SK-N-DZ (cell line): ENCODE measurements around the gene XRCC4. TPM values are rescaled to one million over a fixed set of nuclear protein-coding genes. Genes with fewer than 3 reads are reported as not detected.
"Not testable (repeated sequence)": the region's sequence is repeated elsewhere in the genome, so short reads cannot be mapped to it uniquely, and the experiment has no call there.

Experiments
- DNase-seq: peaks from one replicate; pipeline ENCODE4 v3.0.0-alpha.2; 2015; ENCODE audit warnings: low spot score
- polyA plus RNA-seq, 2 experiments: library from polyadenylated mRNA; depleted of rRNA; stranded (reverse); fragments of >200 nt; gene quantifications; 2 replicates each; pipeline ENCODE4 v1.2.3, GENCODE V29; 2014

Gene XRCC4
- 26.7 and 31.3 TPM in 2 replicates for polyA plus RNA-seq (2014; cell fraction: cytosol; rRNA removed)
- polyA plus RNA-seq (2014; cell fraction: nucleus; rRNA removed): 14.2 and 28.0 TPM in 2 replicates

DNA sequence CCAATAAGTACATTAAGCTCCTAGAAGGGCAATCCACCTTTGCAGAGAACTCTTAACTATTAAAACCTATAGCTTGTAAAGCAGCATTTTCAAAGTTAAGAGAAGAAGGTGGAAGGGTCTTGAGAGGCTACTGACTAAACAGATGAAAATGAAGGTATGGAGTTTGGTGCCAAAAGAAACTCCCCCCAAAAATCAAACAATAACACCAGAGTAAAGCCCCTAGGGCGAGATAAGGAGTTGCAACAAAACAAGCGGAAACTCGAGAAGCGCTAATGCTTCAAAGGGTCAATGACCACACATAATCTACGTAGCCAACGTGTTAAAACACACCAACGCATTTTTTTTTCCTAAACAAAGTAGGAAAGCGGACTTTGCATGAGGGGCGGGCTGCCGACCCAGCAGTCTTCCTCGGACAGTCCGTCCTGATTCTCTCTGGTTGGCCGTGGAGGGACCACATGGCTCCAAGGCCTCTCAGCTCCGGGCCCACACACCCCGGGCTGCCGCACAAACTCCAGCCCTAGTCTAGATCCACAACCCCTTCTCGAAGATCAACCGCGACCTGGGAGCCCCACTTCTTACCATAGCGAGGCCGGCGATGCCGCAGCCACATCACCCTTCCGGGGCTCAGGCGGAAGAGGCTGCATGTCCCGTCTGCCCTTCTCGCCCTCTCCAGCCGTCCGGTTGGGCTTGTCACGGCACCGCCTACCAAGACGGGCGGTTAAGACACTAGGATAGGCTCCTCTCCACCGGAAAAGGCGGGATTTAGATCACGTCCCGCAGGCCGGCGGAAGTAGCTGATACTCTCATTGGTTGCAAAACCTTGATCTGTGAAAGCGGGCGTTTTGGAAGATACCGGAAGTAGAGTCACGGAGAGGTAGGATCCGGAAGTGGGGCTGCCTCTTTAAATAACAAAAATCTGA lies at the start of gene XRCC4, which contains the start of gene TMEM167A:
XRCC4 (plus strand) TSS at position 806 of the 920 bp plus-strand sequence. CDS start 27,373 bp downstream, outside the sequence.
TMEM167A (minus strand) TSS at position 653 of the 920 bp plus-strand sequence; CDS start at position 582, 71 bp downstream.
- DNase-seq: peak; percentile 99

DNA sequence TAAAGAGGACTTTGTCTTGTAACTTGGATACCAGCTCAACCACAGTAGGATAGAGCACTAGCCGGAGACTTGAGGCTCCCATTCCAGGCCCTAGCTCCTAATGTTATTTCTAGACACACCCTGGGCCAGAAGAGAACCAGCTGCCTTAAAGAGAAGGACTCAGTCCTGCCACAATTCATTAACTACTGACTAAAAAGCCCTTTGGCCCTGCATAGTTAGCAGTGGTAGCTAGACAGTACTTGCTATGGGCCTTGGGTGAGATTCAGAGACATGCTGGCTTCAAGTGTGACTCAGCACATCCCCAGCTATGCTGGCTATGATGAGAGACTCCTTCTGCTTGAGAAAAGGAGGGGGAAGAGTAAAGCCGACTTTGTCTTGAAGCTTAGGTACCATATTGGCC lies 47.4 kb upstream of the XRCC4 start:
- no peak for DNase-seq

DNA sequence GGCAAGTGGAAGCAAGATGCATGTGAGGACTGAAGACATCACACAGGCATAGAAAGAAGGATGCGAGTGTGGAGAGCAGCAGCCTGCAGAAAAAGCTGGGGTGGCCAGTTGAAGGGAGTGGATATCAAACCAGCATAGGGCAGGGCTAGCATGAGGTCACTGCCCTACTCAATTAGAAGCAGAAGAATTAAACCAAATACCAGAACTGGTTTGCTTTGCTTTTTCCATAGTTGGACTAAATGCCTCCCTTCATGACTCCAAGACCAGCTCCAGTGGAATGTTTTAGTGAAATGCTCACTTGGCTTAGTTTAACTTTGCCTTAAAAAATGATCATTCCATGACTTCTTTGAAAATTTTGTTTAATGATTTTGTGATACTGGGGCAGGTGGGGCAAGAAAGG lies 46.0 kb upstream of the XRCC4 start:
- DNase-seq: no peak

DNA sequence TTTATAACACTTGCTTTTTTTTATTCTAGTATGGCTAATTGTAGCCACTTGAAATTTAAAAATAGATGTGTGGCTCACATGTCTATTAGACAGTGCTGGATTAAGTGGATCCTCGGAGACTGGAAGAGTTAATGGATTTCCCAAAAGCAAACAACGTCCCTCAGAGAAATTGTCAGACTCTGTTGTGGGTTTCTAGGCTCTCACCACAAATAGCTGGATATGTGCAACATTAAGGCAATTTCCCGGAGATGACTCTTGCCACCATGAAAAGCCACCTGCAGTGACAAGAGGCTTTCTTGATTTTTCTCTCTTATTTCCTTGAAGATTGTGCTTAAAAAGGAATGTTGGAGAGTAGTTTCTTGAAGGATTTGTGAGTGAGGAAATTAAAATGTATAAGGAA lies 43.3 kb upstream of the XRCC4 start:
- DNase-seq: no peak

DNA sequence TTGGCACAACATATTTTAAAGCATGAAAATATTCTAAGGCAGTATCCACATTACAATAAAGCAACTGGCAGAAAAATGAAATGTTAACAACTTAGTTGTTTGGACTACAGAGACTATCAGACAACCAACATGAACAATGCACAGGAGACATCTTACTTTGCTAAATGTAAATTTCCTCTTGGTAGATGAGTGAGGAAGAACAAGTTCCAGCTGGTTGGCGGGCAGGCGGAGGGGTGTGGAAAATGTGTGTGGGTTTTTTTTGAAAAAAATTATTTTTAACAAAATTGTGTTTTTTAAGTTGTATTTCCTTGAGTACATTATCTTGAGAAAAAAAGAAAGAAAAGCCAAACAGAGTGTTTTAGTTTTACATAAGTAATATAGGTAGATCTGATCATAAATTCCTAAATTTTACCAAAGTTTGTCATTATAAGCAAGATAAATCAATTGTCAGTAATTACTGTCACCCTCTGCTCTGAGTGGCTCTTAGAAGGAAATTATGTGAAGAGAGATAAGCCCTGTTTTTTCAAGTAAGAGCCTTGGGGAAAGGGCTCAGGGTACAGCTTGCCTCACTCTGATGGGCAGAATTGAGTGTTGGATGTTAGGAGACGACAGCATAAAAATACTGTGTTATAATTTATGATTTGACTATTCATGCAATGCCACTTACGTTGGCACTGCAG lies 42.7 kb upstream of the XRCC4 start:
- peak; percentile 50 for DNase-seq

DNA sequence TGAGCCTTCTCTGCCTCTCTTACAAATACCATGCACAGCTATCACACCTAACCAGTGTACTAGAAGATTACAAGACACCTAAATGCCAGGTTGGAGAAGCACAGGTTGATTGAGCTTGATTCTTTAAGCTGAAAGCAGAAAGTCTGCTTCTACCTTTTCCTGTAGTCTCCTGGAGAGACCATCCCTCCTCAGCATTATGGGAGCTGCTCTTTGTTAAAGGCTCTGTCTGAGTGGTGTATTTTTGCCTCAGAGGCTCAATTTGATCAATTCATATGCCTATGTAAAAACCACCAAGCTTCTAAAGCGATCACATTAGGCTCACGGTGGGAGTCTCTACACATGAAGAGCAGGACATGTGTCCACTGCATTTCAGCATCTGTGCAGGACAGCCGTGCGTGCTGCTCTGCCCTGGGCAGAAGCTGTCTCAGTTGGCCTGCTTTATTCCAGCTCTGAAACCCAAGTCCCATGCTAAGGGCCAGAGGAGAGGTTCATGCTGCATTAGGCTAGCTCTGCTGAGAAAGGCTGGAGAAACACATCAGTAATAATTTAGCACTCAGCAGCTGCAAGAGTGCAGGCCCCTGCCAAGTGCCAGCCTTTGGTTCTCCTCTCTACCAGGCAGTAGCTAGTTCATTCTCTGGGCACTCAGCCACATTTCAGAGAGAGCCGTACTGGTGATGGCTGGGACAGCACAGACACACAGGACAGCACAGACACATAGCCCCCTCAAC lies 41.8 kb upstream of the XRCC4 start:
- DNase-seq: peak; percentile 61

DNA sequence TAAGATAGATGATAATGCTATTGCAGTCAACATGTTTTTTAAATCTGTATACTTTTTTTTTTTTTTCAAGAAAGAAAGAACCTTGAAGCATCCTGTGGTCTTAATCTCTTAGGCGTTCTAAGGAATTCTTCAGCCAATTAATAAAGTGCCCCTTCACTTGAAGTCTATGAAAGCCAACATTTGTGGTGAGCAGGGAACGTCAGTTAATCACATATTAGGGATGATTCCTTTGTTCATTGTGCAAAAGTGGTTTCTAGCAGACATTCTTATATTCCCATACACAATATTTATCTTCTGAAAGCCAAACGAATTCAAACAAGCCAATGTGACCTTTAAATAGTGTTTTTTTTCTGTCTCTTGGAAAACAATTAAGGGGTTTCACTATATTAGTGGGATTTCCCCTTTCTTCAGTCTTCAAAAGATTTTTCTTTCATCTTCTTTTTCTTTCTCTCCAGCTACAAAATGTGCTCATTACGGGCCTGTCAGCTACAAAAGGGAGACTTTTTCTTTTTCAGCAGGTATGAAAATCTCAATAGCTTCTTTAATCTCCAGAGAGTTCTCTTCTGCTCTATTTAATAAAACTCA lies 40.3 kb upstream of the XRCC4 start:
- DNase-seq: no peak

DNA sequence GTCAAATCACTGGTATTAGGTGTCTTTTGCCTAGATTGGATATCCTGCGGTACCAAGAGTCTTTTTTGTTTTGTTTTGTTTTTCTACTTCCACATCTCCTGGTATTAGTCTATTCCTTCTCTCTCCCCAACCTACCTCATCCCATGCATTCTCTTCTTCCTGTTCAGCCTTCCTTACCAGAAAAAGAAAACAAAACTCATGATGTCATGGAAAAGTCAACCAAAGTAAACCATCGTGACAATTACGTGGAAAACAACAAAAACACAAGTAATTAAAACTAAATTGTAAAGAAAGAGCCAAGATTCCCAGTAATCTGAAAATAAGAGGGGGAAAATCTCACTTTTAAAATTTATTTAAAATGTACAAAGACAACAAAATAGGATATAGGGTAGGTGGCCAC lies 38.4 kb upstream of the XRCC4 start:
- DNase-seq: no peak

DNA sequence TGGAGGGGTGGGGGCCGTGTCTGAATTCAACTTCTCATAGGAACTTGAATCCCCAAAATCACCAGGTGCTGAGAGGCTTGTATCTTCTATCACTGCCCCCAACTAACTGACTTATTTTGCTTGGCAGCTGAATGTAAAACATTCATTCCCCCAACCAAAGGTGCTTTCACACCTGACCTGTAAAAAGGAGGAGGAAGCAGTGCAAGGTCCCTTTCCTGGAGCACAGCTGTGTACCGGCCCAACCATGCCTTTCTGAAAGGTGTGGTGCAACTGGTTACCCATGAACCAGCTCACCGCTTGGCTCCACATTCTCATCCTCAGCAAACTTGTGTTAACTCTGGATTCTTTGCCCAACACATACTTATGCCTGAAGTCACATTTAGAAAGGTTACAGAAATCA lies 34.8 kb upstream of the XRCC4 start:
- DNase-seq: no peak

DNA sequence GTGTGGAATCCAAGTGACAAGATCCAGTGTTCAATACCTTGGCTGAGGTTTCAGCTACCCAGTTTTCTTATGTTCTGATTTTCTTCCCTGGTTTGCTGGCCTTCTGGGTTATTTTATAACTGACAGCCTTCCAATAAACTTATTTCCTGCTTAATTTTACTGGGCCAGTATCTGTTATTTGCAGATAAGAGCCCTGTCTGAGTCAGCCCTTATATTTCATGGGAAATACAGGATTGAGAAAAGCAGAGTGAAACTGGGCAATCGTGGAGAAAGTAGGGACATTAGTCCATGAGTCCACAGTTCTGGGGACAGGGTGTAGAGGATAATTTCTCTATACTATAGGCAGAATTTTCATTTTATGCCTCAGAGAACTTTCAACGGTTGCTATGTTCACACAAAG lies 32.4 kb upstream of the XRCC4 start:
- no peak for DNase-seq

DNA sequence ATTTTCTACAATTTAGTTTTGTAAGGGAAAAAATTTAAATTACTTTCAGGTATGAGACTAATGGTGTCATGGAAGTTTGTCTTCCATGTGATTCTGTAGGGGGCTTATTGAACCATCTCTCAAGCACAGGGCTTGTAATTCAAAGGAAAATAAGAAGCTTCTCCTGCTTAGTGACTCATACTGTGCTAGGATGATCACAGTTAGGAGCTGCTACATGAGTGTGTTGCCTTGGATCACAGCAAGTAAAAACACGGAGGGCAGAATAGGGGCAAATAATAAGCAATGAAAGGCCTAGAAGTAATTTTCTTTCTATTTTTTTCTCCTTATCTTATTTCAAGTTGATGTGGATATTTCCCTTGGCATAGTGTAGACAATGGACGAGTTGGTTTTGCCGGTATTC lies 29.1 kb upstream of the XRCC4 start:
- no peak for DNase-seq

DNA sequence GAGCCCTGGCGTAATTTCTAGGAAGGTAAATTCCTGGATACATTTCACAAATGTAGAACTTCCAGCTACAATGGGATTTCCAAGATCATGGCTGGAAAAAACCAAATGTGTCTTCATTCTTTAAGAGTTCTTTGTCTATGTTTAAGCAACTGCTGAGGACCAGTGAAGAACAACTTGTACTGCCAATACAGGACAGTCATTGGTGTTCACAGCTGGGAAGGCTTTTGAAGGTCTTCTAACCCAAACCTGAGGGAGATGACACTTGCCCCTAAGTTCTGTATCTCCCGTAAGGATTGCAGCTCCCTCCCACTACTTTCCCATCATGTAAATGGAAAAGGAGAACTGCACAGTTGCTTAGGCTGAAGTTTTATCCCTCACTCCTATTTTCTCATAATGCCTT lies 28.5 kb upstream of the XRCC4 start:
- DNase-seq: no peak

DNA sequence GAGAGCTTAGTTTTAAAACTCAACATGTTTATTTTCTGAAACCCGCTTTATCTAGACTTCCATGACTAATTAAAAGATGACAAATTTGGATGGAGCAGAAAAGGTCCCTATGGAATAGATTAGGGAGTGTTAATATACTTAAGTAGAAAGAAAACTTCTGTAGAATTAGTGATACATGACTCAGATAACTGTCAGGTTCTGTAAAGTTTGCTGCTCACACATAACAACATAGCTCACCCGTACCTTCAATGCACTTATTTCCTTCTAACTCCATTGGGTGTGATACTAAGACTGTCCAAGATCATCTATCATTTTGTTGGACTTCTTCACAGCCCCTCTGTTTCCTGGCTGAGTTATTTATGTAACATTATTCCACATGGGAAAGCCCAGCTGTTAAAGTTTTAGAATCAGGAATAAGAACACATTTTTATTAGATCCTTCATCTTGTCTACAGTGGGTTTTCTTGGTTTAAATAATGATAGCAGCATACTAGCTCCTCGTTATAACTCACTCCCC lies 27.9 kb upstream of the XRCC4 start:
- DNase-seq: no peak

DNA sequence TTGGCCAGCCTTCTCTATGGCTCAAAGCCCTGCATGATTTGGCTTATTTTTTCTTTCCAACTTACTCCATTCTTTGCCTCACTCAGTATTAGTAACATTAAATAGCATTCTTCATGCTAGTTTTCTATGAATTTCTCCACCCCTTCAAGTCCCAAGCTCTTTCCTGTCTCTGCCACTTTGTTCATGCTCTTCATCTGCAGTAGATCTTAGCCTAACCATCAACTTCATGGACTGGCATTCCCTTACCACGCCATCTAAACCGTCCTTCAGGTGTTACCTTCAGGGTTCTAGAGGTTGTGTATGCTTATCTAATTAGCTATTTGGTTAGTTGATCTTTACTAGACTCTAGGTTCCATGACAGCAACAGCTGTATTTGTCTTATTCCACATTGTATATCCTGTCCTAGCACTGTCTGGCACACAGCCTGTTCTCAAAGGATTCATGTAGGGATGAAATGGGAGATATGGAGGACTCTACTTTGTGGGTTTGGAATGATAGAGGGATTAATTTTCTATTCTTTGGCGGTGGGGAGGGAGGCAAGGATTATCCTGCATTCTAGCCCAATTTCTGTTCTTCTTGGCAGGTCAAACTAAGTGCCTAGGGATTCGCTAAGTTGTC lies 26.5 kb upstream of the XRCC4 start:
- no peak for DNase-seq

DNA sequence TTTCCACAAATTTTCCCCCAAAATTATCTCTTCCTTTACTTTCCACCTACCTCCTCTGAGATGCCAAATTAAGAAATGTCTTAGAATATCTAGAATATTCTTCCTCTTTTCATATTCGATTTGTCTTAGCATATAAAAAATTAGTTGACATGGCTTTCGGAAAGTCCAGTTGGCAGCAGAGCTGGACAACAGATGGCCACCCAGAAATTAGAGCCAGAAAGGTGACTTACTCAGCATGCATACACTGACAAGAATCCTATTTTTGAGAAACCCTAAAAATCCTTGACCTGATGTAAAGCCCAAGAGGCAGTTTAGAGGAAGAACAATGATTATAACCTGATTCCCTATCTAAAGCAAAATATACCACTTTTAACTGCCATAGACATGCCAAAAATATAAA lies 22.2 kb upstream of the XRCC4 start:
- DNase-seq: no peak

DNA sequence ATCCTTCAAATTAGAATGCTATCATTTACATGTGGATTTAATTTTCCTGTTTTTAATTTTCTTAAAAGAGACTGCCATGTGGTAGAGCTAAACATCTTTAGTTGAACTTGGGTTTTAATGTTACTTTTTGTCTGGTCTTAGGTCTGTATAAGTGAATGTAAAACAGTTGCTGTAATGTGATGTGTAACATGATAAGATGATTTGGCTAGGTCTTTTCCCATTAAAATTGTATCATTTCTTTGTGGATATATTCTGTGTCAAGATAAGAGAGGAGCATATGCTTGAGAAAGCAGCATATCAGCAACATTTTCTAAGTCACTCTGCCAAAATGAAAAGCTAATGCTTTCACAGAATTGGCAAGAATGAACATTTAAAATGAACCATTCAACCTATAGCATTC lies 18.6 kb upstream of the XRCC4 start:
- DNase-seq: peak; percentile 11

DNA sequence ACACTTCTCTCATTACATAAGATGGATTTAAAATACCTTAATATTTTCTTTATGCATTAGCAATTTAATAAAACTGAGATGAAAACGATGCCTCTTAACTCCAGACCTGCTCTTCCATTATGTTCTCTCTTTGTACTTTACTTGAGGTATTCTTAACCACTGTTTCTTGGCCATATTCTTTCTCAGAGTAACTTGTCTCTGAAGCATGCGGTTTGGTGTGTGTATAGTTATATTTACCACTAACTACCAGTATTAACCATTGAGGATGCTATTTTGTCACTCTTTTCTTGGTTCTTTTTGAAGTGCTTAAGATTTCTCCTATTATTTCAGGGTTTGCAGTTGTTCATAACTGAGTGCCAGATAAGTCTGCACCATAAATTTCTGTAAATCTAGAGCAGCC lies 18.0 kb upstream of the XRCC4 start:
- no peak for DNase-seq

DNA sequence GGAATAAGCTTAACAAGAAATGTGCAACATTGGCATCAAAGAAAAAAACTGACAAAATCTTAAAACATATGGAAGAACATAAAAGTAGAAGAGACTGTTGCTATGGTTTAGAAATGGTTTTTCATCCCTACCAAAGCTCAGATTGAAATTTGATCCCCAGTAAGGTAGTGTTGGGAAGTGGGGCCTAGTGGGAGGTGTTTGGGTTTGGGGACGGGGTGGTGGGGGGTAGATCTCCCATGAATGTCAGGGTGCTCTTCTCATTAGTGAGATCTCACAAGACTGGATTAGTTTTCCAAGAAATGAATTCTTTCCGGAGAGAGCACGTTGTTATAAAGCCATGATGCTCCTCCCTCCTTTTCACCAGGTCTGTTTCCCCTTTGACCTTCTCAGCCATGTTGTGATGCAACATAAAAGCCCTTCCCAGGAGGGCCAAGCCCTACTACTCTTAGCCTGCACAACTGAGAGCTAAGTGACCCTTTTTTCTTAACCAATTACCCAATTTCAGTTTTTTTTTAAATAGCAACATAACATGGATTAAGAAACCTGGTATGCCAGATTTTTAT lies 10.7 kb upstream of the XRCC4 start:
- no peak for DNase-seq

DNA sequence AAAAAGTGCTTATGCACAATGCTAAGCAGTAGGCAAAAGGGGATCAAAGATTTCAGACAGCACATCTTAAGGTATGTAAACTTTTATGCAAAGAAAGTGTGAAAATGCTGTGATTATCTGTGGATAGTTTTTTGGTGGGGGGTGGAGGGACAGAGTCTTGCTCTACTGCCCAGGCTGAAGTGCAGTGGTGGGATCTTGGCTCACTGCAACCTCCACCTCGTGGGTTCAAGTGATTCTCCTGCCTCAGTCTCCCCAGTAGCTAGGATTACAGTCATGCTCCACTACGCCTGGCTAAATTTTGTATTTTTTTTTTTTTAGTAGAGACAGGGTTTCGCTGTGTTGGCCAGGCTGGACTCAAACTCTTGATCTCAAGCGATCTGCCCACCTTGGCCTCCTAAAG lies 10.0 kb upstream of the XRCC4 start:
- not testable (repeated sequence) for DNase-seq

DNA sequence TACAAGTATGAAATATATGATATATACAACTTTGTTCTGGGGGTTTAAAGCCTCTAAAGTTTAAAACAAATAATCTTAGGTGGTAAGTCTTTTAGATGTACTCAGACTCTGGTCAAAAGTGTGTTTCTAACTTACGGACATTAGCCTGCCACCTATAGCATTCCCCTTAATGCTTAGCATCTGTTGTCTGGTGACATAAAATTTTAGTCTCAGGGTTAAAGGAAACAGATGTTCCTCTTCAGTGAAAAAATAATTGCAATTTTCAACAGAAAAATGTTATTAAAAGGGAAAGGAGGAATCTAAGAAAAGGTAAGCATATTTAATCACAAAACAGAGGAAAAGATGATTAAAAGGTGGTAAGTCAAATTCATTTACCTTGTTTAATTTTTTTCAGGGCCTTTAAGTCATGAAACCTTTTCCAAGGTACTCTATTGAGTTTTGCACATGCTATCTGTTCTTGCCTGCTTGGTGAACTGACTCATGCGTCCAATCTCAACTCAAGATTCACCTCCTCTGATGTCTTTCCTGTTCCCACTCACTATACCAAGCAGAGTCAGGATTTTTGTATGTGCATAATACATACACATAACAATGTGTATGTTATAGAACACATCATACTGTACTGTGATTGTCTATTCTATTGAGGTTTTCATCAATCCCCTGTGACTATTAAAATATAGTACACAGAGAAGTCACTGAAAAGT lies 8.1 kb upstream of the XRCC4 start:
- no peak for DNase-seq
